ENCODE results near the gene PAPLN. TPM values are rescaled to one million over a fixed set of nuclear protein-coding genes. Genes with fewer than 3 reads are reported as not detected.

The PAPLN gene
- polyA plus RNA-seq, 4 donors: 20.9 to 28.4 (median 24.3) TPM

DNA sequence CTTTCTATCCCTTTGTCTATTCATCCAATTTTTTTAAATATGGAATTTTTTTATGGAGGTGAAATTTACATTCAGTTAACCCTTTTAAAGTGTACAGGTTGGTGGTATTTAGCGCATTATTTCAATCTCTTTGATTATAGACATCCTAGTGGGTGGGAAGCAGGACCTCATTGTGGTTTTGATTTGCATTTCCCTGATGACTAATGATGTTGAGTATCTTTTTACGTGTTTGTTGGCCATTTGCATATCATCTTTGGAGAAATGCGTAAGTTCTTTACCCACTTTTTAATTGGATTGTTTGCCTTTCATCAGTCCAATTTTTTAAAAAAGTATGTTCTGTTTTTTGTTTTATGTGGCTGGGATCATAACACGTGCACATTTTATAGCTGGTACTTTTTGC is 20.8 kb downstream of the PAPLN start:
- DNase-seq (ENCODE audit: low read depth in 4 of 4, low spot score in 3 of 4): no peak

DNA sequence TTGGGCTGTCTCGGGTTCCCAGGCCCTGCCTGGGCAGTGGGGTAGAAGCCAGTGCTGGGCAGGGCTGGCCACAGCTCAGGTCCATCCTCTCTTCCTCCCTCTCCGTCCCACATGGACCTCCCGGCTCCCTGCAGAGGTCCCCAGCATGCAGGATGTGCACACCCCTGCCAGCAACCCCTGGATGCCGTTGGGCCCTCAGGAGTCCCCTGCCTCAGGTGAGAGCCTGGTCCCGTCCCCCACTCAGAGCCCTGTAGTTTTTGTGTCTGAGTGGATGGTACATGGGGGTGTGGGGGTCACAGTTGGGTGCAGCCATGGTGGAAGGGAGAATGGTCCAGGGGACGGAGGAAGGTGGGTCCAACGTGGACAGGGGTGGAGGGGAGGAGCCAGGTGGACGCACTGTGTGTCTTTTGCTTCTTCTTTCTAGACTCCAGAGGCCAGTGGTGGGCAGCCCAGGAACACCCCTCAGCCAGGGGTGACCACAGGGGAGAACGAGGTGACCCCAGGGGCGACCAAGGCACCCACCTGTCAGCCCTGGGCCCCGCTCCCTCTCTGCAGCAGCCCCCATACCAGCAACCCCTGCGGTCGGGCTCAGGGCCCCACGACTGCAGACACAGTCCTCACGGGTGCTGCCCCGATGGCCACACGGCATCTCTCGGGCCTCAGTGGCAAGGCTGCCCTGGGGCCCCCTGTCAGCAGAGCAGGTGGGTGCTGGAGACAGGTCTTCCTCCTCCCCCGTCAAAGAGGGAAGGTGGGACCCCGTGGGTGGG is 21.7 kb downstream of the PAPLN start:
- no peak for DNase-seq (ENCODE audit: low read depth in 4 of 4, low spot score in 3 of 4)

DNA sequence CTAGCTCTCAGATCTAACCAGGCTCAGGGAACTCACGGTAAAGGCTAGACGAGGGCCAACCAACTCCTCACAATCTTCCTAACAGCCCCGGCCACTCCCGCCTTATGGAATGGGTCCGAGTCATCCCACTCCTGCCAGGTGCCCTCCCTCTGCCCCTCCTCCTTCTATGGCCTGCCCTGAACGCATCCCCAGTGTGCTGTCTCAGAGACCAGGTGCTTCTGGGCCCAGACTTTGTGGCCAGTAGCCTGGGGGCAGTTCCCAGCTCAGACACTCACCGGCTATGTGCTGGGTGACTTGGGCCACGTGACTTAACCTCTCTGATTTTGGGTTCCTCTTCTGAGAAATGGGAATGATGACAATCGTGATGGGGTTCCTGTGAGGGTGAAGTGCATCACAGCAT is 22.5 kb downstream of the PAPLN start:
- DNase-seq (ENCODE audit: low read depth in 4 of 4, low spot score in 3 of 4): no peak

DNA sequence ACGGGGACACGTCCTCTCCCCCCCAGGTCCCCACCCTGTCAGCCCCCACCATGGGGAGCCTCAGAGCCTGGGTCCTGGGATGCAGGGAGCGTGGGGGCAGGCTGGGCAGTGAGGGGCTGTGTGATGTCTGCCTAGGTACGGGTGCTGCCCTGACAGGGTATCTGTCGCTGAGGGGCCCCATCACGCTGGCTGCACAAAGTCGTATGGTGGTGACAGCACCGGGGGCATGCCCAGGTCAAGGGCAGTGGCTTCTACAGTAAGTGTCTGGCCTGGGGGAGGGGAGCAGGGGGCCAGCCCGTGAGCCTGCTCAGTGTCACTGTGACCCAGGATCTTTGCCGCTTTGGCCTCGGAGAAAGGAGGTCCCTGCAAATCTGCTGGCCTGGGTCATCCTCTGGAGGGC is 23.3 kb downstream of the PAPLN start:
- no peak for DNase-seq (ENCODE audit: low read depth in 4 of 4, low spot score in 3 of 4)

DNA sequence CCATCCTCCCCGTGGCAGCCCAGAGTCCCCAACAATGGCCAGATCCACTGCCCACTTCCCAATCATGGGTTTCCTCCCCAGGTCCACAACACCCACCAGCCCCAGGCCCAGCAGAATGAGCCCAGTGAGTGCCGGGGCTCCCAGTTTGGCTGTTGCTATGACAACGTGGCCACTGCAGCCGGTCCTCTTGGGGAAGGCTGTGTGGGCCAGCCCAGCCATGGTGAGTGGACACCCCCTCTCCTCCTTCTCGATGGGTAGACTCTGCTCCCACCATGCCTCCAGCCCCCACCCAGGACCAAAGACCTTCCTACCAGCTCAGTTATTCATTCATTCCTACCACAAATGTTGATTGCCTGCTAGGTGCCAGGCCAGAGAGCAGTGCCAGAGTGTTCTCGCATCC is 23.8 kb downstream of the PAPLN start:
- DNase-seq (ENCODE audit: low read depth in 4 of 4, low spot score in 3 of 4): no peak

DNA sequence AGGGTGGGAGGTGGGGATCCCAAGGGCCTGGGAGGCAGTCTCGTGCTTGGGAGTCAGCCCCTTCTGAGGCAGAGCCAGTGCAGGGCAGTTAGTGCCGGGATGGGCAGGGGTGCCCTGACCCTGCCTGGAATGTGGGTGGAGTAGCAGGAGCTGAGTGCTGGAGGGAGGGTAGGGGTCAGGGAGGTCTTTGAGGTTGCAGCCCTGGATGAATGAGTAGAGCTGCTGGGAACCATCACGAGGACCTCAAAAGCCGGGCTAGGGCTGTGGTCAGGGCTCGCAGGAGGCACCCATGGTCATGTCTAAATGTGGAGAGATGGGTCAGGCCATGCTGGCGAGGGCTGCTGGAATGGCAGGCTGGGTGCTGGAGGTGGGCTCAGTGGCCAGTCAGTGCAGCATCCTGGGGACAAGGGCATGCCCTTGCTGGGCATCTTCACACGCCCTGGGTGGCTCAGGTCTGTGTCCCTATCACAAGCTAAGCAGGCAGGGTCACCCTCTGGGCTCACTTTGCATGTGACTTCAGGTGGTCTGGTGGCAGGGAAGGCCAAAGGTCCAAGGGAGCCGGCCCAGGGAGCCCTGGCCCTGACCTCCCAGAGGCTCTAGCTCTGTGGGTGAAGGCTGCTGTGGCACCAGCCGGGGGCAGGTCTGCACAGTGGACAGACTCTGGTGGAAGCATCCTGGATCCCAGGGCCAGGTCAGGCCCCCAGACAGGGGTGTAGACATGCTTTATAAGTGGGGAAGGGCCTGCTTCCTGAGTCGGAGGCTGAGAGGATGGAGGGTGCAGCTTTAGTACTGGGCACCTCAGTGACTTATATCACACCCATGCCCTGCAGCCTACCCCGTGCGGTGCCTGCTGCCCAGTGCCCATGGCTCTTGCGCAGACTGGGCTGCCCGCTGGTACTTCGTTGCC is 24.5 kb downstream of the PAPLN start:
- no peak for DNase-seq (ENCODE audit: low read depth in 4 of 4, low spot score in 3 of 4)

DNA sequence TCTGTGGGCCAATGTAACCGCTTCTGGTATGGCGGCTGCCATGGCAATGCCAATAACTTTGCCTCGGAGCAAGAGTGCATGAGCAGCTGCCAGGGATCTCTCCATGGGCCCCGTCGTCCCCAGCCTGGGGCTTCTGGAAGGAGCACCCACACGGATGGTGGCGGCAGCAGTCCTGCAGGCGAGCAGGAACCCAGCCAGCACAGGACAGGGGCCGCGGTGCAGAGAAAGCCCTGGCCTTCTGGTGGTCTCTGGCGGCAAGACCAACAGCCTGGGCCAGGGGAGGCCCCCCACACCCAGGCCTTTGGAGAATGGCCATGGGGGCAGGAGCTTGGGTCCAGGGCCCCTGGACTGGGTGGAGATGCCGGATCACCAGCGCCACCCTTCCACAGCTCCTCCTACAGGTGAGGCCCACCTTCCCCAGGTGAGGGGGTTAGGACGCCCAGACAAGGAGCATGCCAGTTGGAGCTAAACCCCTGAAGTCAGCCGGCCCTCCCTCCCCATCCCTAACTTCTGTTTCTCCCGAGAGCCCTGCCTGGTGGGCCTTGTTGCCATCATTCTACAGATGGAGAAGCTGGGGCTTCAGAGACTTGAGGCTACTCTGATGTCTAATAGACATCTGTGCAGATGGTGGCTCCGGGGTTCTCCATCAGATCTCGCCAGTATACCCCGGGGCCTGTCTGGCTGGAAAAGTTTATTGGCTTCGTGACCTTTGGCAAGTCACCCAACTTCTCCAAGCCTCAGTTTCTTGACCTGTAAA is 25.3 kb downstream of the PAPLN start:
- DNase-seq (ENCODE audit: low read depth in 4 of 4, low spot score in 3 of 4): no peak

DNA sequence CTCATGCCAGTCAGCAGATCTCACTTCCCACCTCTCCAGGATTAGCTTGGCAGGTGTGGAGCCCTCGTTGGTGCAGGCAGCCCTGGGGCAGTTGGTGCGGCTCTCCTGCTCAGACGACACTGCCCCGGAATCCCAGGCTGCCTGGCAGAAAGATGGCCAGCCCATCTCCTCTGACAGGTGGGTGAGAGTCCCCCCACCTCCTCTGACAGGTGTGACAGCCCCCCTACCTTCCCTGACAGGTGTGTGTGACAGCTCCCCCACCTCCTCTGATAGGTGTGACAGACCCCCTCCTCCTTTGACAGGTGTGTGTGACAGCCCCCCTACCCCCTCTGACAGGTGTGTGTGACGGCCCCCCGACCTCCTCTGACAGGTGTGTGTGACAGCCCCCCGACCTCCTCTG is 26.3 kb downstream of the PAPLN start:
- no peak for DNase-seq (ENCODE audit: low read depth in 4 of 4, low spot score in 3 of 4)

DNA sequence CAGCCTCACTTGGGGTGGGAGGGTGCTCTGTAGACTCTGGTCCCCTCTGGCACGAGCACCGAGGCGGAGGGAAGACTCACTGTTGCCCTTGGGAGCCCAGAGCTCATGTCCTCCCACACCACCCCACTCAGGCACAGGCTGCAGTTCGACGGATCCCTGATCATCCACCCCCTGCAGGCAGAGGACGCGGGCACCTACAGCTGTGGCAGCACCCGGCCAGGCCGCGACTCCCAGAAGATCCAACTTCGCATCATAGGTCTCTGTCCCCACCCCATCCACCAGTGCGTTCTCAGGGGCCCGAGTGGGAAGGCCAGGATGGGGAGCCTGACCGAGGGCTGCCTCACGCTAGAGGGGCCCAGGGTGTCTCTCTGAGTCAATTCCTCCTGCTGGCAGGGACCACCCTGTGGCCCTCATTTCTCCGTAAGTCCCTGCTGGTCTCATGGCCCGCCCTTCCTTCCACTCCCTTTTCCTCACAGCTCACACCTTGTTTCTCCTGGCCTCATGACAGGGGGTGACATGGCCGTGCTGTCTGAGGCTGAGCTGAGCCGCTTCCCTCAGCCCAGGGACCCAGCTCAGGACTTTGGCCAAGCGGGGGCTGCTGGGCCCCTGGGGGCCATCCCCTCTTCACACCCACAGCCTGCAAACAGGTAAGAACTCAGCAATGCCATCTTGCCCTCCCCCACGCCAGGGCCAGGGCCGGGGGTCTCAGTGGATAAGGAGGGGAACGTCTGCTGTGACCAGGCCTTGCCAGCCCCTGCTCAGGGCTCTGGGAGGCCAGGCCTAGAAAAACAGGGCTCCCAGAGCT is 27.0 kb downstream of the PAPLN start:
- DNase-seq (ENCODE audit: low read depth in 4 of 4, low spot score in 3 of 4): no peak

DNA sequence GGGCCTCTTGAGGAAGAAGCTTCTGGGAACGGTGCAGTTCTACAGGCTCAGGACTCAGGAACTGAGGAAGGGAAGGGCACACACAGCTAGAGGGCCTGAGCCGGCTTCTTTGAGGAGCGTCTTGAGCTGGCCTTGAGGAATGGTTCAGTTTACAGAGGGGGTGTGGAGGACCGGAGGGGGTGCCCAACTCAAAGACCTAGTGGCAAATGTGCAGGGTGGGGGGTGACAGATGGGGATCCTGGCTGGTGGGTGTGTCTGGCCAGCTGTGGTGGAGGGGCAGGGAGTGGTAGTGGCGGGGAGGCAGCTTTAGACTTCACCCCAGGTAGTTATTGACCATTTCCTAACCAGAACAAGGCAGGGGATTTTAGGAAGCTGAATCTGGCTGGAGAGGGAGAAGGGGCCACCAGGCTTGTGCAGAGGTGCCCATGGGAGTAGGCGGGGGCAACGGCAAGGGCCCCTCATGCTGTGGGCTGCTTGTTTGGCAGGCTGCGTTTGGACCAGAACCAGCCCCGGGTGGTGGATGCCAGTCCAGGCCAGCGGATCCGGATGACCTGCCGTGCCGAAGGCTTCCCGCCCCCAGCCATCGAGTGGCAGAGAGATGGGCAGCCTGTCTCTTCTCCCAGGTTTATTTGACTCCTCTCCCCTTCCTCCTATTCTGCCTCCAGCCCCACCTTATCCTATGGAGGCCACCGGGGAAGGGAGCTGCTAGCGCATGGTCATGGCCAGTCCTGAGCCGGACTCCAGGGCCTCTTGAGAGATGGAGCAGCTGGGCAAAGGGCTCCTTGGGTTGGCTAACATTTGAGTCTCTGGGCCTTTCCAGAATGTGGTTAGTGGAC is 27.8 kb downstream of the PAPLN start:
- DNase-seq (ENCODE audit: low read depth in 4 of 4, low spot score in 3 of 4): no peak

DNA sequence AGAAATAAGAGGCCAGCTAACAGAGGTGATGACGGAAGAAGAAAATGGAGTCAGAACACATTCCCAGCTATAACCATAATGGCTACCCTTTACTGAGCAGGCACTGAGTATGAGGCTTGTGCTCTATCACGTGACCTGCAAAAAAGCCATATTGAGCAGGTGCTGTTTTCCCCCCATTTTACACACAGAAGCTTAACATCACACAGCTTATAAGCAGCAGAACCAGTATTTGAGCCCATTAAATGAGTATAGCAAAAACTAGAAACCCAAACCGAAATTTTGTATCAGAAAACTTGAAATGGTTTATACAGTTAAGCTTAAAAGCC is 28.4 kb downstream of the PAPLN start:
- DNase-seq (ENCODE audit: low read depth in 4 of 4, low spot score in 3 of 4): no peak

DNA sequence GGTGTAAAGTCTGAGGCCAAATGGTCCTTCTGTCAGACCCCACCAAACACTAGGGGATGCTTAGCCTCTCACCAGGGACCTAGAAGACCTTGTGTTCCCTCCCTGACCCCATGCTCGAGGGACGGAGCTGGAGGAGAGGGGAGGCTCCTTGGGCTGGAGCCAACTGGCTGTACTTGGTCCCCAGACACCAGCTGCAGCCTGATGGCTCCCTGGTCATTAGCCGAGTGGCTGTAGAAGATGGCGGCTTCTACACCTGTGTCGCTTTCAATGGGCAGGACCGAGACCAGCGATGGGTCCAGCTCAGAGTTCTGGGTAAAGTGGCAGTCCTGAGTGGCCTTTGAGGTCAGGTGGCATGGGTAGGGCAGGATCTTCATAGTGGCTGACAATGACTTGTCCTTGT is 29.0 kb downstream of the PAPLN start:
- no peak for DNase-seq (ENCODE audit: low read depth in 4 of 4, low spot score in 3 of 4)

DNA sequence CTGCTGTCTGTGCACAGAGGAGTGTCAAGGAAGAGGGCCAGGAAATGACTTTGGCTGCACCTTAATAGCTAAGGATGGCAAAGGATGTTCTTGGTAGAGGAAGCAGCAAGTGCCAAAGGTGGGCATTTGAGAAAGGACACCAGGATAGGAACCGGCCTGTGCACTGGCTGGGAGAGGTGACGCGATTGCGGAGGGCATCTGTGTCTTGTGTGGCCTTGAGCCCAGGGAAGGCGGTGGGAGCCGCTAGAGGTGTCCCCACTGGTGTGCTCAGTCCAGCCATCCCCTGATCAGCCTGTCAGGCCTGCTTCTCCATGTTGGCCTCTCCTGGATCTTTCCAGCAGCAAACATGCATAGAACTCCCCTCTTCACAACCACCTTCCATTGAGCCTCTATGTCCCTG is 30.2 kb downstream of the PAPLN start:
- DNase-seq (ENCODE audit: low read depth in 4 of 4, low spot score in 3 of 4): no peak

DNA sequence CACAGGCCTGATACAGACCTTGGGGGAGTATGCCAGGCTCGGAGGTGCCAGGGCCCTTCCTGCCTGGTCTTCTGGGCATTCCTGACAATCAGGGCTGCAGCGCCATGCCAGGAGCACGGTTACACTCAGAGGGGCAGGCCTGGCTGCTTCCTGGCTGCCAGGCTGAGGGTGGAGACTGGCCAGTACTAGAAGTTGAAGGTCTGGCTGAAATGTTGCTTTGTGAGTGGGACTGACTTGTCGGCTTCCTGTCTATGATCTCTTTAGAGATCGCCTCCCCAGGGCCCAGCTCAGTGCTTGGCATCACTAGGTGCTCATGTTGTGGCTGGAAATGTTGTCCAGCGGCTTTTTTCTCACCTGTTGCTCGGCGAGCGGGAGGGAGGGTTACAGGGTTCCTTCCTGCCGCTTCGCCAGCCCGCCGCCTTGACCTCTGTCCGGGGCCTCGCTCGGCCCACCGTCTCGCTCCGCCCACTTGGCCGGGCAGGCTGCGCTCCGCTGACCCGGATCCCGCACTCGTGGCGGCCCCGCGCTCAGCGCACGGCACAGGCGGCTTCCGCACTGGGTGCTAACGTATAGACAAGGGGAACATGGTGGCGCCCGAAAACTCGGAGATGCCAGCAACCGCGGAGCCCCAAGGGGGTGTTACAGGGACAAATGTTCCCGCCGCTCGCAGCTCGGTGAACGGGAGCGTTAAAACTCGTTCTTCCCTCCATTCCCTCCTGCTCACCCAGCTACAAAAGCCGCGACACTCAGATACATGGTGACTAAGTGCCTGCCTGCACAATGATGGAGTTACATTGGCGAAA is 32.6 kb downstream of the PAPLN start:
- peak in 3 of 4 donors; percentile 12 to 31 (median 23) for DNase-seq (ENCODE audit: low read depth in 4 of 4, low spot score in 3 of 4)

DNA sequence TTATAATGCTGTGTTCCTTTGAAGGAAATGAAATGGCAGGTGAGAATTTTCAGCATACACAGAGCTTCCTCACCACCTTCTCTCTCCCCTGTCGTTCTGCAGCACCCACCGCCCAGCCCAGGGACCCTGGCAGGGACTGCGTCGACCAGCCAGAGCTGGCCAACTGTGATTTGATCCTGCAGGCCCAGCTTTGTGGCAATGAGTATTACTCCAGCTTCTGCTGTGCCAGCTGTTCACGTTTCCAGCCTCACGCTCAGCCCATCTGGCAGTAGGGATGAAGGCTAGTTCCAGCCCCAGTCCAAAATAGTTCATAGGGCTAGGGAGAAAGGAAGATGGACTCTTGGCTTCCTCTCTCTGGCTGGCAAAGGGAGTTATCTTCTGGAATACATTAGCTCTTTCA is 35.1 kb downstream of the PAPLN start:
- no peak for DNase-seq (ENCODE audit: low read depth in 4 of 4, low spot score in 3 of 4)

DNA sequence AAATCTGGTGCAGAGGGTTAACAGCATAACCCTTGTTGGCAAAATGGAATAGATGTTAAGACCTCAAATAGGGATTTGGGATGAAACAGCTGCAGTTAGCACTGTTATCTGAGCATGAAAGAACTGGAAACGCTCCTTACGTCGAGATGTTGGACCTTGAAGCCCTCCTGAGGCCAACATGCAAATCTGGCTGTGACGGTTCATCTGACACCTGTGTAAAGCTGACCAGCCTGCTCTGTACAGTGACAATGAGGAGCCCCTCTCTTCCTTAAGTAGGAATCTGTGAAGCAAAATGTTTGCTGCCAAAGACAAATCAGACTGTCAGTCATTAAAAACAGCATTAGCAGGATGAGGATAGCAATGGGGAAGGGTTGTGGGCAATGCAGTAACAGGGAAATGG is 36.5 kb downstream of the PAPLN start:
- DNase-seq (ENCODE audit: low read depth in 4 of 4, low spot score in 3 of 4): no peak

DNA sequence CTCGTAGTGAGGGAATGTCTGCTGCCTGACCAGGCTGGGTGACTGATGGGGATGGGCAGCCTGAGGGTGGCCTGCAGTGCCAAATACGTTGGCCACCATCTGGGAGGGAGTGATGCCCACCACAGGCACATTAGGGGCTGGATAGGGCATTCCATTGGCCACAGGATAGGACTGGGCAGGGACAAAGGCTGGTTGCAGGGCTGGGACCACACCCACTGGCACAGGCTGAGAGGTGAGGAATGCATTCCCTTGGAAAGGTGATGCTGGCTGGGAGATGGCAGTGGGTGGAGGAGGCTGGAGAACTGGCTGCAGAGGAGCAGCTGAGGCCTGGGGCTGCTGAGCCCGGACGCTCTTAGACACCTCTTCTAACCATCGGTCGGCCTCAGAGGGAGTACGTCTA is 39.5 kb downstream of the PAPLN start:
- no peak for DNase-seq (ENCODE audit: low read depth in 4 of 4, low spot score in 3 of 4)

DNA sequence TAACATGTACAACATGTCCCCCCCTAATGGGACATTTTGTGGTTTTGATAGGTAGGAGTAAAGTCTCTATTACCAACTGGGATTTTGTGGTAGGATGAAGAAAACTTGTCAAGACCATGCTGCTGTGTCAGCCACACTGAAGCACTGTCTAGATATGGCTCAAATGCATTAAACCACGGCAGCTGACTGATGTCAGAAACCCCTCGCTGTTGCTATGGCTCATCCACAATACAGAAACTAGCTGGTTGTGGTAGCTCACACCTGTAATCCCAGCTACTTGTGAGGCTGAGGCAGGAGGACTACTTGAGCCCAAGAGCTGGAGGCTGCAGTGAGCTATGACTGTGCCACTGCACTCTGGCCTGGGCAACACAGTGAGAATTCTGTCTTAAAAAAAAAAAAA is 40.1 kb downstream of the PAPLN start:
- DNase-seq (ENCODE audit: low read depth in 4 of 4, low spot score in 3 of 4): no peak

DNA sequence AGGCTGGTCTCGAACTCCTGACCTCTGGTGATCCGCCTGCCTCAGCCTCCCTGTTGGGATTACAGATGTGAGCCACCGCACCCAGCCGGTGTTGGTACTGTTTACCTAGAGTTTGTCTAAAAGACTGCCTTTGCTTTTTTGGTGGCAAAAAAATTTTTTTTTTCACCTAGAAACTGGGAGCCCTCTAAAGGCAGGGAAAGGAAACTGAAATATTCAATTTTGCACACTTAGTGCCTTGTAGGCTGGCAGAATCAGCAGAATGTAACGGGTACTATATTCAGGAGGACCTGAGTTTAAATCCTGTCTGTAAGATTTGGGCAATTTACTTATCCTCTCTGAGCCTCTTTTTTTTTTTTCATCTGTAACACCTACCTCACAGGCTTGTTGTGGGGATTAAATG is 43.6 kb downstream of the PAPLN start:
- DNase-seq (ENCODE audit: low read depth in 4 of 4, low spot score in 3 of 4): no peak

All from right renal pelvis (tissue), 4 donors.